Loucy (cell line): ENCODE results near the gene MYH7B.

Experiments used
- EZH2phosphoT487 ChIP-seq: fragments of 200-600 bp; IDR thresholded peaks from 2 replicates; pipeline ENCODE4 v1.6.1; 2018; ENCODE audit warnings: antibody characterized with exemption, mild to moderate bottlenecking, moderate library complexity, borderline replicate concordance
- TF ChIP-seq, protein P1 (sequence below): fragments of 200-600 bp; sonication (generic); conservative IDR thresholded peaks from 2 replicates; pipeline ENCODE4 v1.5.1; 2014; ENCODE audit warnings: mild to moderate bottlenecking, antibody characterized with exemption, low read length

DNA sequence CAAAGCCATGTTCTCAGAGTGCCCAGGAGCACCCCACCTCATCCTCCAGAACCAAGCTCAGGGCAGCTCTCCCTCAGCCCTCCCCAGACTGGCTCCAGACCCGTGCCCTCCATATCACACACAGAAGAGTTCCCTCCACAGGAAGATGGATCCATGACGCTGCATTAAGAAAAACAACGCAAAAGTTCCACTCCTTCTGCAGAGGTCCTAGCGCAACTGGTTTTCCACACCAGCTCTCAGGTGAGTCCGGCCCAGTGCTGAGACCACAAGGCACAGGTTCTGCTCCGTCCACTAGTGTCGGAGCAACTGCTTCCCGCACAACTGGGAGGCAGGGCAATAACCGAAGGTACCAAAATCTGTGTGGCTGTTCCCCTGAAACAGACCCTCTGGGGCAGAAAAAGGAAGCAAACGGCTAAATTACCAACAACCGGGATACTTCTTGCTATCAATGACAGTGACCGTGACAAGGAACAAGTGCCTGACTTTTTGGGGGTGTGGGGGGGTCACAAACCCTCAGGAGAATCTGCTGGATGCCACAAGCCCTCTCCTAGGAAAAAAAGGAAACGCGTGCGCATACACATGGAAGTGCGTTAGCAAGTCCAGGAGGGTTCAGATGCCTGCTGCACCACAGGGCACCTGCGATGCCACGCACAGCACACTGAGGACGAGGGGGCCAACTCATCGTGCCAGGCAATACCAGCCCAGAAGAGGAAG, 49.2 kb downstream of the MYH7B start:
- TF ChIP-seq, protein P1, sequence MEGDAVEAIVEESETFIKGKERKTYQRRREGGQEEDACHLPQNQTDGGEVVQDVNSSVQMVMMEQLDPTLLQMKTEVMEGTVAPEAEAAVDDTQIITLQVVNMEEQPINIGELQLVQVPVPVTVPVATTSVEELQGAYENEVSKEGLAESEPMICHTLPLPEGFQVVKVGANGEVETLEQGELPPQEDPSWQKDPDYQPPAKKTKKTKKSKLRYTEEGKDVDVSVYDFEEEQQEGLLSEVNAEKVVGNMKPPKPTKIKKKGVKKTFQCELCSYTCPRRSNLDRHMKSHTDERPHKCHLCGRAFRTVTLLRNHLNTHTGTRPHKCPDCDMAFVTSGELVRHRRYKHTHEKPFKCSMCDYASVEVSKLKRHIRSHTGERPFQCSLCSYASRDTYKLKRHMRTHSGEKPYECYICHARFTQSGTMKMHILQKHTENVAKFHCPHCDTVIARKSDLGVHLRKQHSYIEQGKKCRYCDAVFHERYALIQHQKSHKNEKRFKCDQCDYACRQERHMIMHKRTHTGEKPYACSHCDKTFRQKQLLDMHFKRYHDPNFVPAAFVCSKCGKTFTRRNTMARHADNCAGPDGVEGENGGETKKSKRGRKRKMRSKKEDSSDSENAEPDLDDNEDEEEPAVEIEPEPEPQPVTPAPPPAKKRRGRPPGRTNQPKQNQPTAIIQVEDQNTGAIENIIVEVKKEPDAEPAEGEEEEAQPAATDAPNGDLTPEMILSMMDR, result no peak
- no peak for TF ChIP-seq EZH2phosphoT487
